Measurements from ENCODE around the gene FGD5.
A peak's percentile ranks its signal among the peaks of the same experiment; 100 is the strongest.

FGD5 gene

DNA sequence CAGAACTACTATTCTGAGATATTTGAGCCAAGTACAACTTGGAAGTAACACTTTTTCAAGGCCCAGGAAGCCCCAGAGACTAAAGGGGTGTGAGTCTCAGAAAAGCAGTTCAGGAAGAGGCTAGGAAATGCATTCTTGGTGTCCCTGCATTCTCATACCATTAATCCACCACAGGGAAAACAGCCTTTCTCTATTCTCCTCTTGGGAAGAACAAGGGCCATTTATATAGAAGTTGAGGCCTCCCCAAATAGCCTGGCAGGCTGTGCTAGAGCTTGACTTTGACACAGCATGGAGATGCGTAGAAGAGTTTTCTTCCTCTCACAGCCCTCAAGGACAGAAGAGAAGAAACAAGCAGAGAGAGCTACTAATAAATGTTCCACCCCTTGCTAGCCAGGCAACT lies 123.1 kb downstream of the FGD5 start:
- DNase-seq: no peak

DNA sequence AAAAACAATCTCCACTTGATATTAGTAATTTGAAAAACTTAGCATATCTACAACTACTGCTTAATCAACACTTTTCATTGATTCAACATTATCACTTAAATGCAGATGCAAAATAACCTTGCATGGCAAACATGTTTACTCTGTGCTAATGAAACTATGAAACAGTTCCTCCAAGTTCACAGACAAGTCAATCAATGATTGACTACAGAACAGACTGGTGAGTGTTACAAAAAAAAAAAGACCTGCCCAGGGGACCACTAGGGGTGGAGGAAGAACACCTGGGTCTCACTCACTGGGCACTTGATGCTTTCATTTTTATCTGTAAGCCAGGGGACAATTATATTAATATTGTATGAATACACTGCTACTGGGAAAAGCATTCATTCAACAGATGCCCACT lies 124.3 kb downstream of the FGD5 start:
- no peak for DNase-seq

DNA sequence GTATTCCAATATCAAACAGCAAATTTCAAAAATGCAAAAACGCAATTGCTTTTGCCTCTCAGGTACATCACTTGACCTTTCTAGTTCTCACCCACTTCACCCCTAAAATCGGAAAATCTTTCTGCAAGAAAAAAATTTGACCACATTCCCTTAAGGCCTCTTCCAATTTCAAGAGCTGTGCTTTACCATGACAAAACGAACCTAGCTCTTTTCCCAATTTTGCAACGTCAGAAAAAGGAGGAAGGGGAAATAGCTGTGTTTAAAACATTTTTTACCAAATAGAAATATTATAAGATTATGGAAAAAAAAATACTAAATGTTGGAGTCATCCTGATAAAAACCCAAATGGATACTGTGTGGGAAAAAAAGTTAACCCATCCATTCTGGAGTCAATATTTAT lies 127.5 kb downstream of the FGD5 start:
- no peak for DNase-seq

DNA sequence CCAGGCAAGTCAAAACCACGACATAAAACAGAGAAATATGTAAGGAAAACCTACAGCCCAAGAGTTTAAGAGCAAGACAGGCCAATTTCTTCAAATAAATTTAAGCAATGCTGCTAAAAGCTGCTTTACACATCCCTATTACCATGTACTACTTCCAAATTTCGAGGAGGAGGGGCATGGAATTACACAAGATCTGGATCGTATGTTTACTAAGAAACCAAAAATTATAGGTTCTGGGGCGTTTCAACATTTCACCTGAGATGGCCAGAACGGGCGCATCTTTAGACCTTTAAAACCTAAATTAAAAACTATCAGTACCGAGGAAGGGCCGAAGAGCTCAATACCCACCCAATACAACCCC lies 128.0 kb downstream of the FGD5 start:
- DNase-seq: no peak

DNA sequence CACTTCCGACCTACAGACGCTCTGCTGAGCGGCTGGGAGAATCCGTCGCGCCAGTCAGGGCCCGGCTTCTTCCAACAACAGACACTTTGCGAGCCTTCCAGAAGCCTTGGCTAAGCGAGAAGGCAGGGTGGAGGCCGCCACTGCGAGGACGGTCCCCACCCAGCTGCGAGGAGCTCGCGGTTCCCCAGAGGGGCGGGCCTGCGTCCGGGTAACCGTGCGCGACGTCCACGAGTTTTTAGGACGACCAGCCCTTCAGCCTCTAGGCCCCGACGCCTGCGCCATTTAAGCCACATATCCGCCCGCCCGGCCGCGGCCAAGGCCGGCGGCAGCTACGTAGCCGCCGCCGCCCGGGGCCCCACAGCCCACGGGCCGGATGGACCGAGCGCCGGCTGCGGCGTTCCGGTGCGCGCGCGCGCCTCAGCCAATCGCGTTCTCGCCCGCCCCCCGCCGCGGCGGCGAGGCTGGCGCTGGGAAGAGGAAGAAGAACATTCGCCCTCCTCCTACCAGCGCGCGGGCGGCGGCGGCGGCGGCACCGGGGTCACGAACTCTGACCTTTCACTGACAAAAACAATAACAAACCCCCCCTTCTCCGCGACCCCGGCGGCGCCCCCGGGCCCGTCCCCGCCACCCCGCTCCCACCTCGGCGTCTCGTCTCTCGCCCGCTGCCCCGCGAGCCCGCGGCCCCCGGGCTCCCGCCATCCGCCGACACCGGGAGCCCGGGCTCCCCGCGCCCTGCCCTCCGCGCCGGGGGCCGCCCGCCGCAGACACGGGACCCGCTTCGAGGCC lies 128.5 kb downstream of the FGD5 start, which contains the start of gene NR2C2:
Gene NR2C2, plus strand, starts transcription at position 484 of the 786 bp plus-strand sequence. CDS start 56,332 bp downstream, outside the sequence.
- peak; percentile 74 for DNase-seq

DNA sequence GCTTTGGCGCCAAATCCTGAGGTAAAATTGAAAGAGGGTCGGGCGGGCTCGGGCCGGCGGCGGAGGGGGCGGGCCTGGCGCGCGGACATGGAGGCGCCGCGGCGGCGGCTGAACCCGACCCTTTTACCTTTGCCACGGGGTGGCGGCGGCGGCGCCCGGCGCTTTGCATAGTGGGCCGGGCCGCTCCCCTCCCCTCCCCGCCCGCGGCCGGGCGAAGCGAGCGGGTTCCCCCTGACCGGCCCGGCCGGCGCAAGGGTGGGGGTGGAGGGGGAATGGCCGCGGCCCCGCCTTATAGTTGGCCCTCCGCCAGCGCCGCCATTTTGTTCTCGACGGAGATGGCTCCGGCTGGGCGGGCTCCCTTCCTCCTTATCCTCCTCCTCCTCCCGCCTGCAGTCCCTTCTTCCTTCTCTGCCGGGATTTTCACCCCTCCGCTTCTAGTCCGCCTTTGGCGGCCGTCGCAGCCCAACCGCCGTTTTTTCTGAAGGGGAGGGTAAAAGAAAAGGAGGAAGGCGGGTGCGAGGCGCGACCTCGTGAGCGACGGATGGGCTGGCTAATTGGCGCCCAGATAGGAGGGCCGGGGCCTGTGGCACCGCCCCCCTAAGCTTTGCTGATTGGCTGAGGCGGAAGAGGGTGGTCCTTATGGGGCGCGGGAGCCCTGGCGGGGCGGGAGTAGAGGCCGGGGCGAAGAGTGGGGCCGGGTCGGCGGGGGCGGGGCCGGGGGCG lies 129.3 kb downstream of the FGD5 start:
- DNase-seq: peak; percentile 95

DNA sequence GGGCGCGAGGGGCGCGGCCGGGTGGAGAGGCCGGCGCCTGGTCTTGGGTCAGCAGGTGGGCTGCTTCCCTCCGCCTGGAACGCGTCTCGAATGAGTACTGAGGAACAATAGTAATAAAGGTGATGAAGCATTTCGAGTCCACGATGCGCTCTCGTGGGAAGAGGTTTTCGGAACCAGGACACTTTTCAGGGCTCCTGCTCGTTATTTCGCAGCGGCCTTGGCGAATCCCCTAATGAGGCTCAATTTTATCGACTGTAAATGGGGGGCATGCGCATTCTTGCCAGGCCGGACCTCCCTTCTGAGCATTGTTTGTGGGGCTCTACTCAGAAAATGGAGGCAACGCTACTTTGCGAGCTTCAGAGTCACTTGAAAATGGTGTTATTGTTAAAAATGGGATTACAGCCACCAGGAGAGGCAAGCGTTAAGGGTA lies 129.9 kb downstream of the FGD5 start:
- DNase-seq: peak; percentile 47

DNA sequence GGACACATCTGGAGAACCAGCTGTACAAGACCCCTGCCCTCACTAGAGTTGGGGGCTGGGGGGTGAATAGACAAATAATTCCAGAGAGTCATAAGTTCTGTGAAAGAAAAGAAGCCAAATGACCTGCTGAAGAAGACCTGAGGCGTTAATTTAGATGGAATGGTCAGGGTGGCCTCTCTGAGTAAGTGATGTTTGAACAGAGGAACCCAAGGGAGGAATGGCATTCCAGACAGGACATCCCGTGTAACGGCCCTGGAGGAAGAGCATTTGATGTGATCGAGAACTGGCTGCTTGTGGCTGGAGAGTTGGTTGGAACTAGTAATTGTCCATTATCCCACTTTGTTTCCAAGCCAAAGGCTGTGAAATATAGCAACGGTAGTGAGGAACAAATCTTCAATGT lies 130.4 kb downstream of the FGD5 start:
- DNase-seq: no peak

DNA sequence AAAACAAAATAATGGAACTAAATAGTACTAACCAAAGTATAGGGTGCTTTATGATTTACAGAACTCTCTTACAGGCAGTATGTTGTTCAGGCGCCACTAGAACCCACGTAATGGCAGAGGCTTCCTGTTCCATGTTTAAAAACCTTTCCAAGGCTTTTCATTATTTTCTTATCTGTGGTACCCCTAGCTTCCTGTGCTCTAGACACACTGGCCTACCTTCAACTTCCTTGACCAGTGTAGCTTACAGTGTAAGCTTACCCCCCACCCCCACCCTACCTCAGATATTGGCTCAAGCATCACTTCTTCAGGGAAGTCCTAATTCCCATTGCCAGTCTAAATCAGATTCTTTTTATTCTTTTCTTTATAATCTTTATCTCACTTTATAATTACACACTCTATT lies 131.5 kb downstream of the FGD5 start:
- no peak for DNase-seq

DNA sequence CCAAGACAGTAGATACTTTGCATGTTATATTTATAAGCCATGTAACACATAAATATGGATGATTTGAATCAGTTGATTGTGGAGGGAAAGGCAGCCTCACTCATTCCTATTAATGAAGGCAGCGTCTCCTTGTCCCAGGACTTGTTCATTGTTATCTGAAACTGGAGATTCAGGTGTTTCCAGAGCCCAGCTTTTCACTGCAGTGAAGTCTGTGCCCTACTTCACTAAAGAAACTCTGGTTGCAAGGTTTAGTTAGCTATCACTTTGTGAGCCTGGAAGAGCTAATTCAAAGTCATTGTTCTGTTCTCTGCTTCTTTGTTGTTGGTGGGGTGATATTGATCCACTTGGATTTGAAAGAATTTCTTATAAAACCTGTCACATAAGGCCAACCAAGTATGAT lies 138.4 kb downstream of the FGD5 start:
- no peak for DNase-seq

DNA sequence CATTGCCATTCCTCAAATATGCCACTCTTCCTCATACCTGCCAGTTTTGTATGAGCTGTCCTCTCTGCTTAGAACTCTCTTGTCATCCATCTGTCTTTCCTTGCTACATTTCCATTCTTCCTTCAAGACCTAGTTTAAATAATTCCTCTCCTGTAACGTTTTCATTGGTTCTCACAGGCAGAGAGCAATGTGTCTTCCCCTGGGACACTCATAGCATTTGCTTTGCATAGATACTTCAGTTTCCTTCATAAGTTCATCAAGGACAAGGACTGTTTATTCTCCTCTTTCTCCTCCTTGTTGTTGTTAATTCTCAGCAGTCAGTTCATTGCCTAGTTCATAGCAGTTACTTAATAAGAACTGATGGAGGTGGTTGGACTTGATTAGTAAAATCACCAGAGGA lies 139.2 kb downstream of the FGD5 start:
- no peak for DNase-seq

DNA sequence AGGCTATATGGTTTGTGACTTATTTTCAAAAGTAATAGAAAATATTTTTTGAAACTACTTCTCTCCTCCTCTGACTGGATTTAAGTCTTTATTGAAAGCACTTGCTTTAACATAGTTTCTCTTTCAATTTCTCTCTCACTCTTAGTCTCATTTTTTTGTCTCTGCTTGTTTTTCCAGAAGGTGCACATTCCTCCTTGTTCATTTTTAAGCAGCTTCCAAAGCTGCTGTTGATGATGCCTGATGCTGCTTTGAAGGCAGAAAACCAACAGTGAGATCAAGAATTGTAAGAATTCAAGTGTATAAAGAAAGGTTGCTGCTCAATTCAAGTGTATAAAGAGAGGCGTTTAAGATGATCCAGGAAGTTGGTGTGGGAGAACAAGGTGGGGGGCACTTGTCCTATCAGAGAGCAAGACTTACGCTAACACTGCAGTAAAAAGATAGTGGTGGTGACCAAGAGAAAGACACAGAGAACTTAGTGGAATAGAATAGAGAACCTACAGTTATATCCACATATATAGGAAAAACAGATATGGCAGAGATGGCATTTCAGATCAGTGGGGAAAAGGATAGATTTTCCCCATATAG lies 140.7 kb downstream of the FGD5 start:
- DNase-seq: no peak

DNA sequence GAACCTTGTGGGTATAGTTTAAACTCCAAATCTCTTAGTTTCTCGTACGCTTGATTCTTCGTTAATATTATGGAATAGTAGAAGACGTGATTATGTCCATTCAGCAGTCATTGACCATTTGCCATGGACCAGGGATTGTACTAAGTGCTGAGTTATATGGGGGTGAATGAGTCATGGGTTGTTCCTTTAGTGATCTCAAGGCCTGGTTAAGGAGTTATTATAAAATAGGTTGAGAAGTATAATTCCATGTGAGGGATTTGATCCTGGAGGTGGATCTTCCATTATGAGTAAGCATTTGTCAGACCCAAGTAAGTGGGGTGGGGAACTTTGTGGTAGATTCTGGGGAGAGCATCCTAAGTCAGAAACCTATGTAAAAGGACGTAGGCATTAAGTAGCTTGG lies 144.0 kb downstream of the FGD5 start:
- DNase-seq: no peak

DNA sequence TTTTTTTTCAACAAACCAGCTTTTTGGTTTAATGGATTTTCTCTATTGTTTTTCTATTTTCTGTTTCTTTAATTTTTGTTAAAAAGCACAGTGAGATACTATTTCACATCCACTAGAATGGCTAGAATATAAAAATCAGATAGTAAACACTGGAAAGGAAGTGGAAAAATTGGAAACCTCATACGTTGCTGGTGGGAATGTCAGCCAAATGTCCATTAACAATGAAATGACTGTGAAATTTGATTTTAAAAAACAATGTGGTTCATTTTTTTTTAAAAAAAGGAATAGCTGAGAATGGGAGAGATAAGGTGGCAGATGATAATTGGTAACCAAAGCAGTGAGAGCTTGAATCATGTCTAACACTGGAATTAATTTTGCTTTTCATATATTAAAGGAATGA lies 148.5 kb downstream of the FGD5 start:
- no peak for DNase-seq

DNA sequence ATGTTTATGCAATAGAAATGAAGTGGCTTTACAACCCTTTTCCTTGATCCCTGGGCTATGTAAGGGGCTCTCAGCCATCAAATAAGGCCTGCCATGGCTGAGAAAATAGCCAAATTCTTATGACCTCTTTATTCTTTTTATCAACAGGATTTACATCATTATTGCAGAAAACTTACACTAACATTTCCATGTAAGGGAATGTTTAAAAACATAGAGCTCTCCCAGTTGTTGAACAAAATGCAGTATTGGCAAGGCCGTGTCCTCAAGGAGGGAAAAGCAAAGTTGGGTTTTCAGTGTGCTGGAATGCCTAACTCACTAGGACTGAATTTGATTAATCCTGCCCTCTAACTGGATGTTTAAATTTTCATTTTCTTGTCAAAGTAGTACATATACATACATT lies 150.9 kb downstream of the FGD5 start:
- no peak for DNase-seq

DNA sequence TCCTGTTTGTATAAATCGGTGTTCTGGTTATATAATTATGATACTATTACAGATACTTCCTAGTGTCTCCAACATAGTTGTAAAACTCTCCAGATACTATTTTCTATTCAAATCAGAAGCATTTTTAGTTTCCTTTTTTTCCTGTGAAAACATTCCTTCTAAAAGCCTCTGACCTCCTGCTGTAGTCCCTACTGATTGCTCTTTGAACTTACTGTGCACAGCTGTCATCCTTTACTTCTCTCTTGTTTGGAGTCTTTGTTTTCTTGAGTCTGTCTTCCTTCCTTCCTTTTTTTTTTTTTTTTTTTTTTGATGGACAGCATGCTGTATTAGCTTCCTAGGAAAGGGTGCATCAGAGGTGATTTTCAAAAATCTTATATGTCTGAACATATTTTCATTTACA lies 157.6 kb downstream of the FGD5 start:
- no peak for DNase-seq

DNA sequence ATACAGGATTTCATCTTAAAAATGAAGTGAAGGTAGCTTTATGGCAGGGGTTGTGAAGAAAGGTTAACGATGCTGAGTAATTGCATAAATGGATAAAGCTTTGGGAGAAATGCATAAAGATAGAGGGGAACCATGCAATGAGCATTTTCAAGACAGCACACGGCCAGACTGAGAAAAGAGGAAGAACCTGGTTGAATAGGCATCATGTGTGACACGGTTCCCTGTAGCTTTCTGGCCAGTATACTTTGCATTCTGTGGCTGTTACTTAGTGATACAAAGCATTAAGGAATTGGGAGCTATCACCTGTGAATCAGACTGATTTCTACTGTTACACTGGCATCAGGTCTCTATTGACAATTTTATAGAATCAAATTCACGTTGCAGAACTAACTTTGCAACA lies 161.9 kb downstream of the FGD5 start:
- DNase-seq: no peak

All from NCI-H1092 (cell line).